ENCODE data around the gene TMEM117. TPM values are rescaled to one million over a fixed set of nuclear protein-coding genes. Genes with fewer than 3 reads are reported as not detected.

Gene TMEM117
- total RNA-seq, 5 donors from 2014 or later (not counting 1 experiment from before 2014, with no cell fraction given) = 3.3 to 4.4 (median 3.9) TPM

- Mint-ChIP-seq H3K36me3 (peaks cover 13% of the 10 kb centered on the region), H3K4me3 (no peak overlapping the region), H3K9me3 (peaks cover 8 to 18% (median 10%) of the 10 kb centered on the region in 3 donors), H3K27me3 (no peaks in the 10 kb centered on the region), H3K4me1 (no peaks in the 10 kb centered on the region), H3K27ac (no peak overlapping the region)
- POLR2A ChIA-PET = interaction anchor here in 1 of 2 donors (0.6 kb wide), 1 partner anchor 9 kb away, joined by 5 read pairs; no protein-coding TSS in a partner anchor
- CTCF ChIA-PET = no interaction called here
- no peaks in the 10 kb centered on the region for H3K4me1 ChIP-seq (ENCODE audit: control insufficient read depth in 1 of 2, extremely low read depth in 1 of 2, insufficient read depth in 2 of 2, low read length in 2 of 2)
- H3K9me3 ChIP-seq = no peaks in the 10 kb centered on the region
- H3K27me3 ChIP-seq (replicated peaks in 1 of 2; ENCODE audit: control insufficient read depth in 2 of 2, extremely low read depth in 1 of 2, insufficient read depth in 2 of 2, low read length in 1 of 2) = no peaks in the 10 kb centered on the region
- WGBS (ENCODE audit: insufficient coverage) = 94% methylated on average over 4 of the region's 7 CpGs
- H3K4me3 ChIP-seq (ENCODE audit: control insufficient read depth in 1 of 2, extremely low read depth in 1 of 2, low read length in 1 of 2) = no peak overlapping the region
- H3K36me3 ChIP-seq (ENCODE audit: control insufficient read depth in 2 of 2, extremely low read depth in 1 of 2, insufficient read depth in 1 of 2, low read length in 1 of 2) = no peaks in the 10 kb centered on the region
- ATAC-seq (replicated peaks in 1 of 4) (no peak), DNase-seq (no peak)
- H3K27ac ChIP-seq (ENCODE audit: low read length) = no peak overlapping the region
These were observed 471.8 kb downstream of the TMEM117 start for GRCh38 chr12:44307506-44308168.

DNA sequence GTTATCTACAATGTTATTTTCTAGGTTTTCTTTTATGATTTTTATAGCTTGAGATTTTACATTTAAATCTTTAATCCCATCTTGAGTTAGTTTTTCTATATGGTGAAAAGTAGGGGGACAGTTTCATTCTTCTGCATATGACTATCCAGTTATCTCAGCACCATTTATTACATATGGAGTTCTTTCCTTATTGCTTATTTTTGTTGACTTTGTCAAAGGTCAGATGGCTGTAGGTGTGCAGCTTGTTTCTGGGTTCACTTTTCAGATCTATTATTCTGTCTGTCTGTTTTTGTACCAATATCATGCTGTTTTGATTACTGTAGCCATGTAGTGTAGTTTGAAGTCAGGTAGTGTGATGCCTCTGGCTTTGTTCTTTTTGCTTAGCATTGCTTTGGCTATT, 477.3 kb downstream of the TMEM117 start:
- ChIA-PET POLR2A (no interaction called here), CTCF (no interaction called here)
- Mint-ChIP-seq H3K36me3 (no peaks in the 10 kb centered on the region), H3K27ac (no peak overlapping the region), H3K27me3 (no peaks in the 10 kb centered on the region), H3K4me3 (no peak overlapping the region), H3K9me3 (peaks cover 0 to 13% (median 6%) of the 10 kb centered on the region in 3 donors), H3K4me1 (no peaks in the 10 kb centered on the region)
- DNase-seq = no peak
- no peaks in the 10 kb centered on the region for H3K27me3 ChIP-seq (replicated peaks in 1 of 2; ENCODE audit: control insufficient read depth in 2 of 2, extremely low read depth in 1 of 2, insufficient read depth in 2 of 2, low read length in 1 of 2)
- H3K4me1 ChIP-seq (ENCODE audit: control insufficient read depth in 1 of 2, extremely low read depth in 1 of 2, insufficient read depth in 2 of 2, low read length in 2 of 2) = no peaks in the 10 kb centered on the region
- H3K4me3 ChIP-seq (ENCODE audit: control insufficient read depth in 1 of 2, extremely low read depth in 1 of 2, low read length in 1 of 2) = no peak overlapping the region
- no peak for ATAC-seq (replicated peaks in 1 of 4)
- no peaks in the 10 kb centered on the region for H3K9me3 ChIP-seq
- no peak overlapping the region for H3K27ac ChIP-seq (ENCODE audit: low read length)
- H3K36me3 ChIP-seq (ENCODE audit: control insufficient read depth in 2 of 2, extremely low read depth in 1 of 2, insufficient read depth in 1 of 2, low read length in 1 of 2) = no peaks in the 10 kb centered on the region

DNA sequence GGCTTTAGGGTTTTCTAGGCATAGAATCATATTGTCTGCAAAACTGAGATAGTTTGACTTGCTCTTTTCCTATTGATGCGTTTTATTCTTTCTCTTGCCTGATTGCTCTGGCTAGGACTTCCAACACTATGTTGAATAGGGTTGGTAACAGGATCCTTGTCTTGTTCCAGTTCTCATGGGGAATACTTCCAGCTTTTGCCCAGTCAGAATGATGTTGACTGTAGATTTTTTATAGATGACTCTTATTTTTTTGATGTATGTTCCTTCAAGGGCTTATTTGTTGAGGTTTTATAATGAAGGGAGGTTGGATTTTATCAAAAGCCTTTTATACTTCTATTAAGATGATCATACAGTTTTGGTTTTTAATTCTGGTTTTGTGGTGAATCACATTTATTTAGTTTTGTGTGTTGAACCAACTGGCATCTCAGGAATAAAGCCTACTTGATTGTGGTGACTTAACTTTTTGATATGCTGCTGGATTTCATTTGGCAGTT, 478.2 kb downstream of the TMEM117 start:
- no peak overlapping the region for H3K4me3 ChIP-seq (ENCODE audit: control insufficient read depth in 1 of 2, extremely low read depth in 1 of 2, low read length in 1 of 2)
- Mint-ChIP-seq H3K4me3 (no peak overlapping the region), H3K4me1 (no peaks in the 10 kb centered on the region), H3K36me3 (no peaks in the 10 kb centered on the region), H3K27me3 (no peaks in the 10 kb centered on the region), H3K9me3 (peaks cover 0 to 13% (median 6%) of the 10 kb centered on the region in 3 donors), H3K27ac (no peak overlapping the region)
- H3K27me3 ChIP-seq (replicated peaks in 1 of 2; ENCODE audit: control insufficient read depth in 2 of 2, extremely low read depth in 1 of 2, insufficient read depth in 2 of 2, low read length in 1 of 2) = no peaks in the 10 kb centered on the region
- DNase-seq (no peak), ATAC-seq (replicated peaks in 1 of 4) (no peak)
- H3K4me1 ChIP-seq (ENCODE audit: control insufficient read depth in 1 of 2, extremely low read depth in 1 of 2, insufficient read depth in 2 of 2, low read length in 2 of 2) = no peaks in the 10 kb centered on the region
- H3K27ac ChIP-seq (ENCODE audit: low read length) = no peak overlapping the region
- H3K9me3 ChIP-seq = no peaks in the 10 kb centered on the region
- CTCF ChIA-PET = no interaction called here
- no peaks in the 10 kb centered on the region for H3K36me3 ChIP-seq (ENCODE audit: control insufficient read depth in 2 of 2, extremely low read depth in 1 of 2, insufficient read depth in 1 of 2, low read length in 1 of 2)
- WGBS (ENCODE audit: insufficient coverage) = no CpG with 5 or more reads among the region's 1 CpG
- POLR2A ChIA-PET = no interaction called here

DNA sequence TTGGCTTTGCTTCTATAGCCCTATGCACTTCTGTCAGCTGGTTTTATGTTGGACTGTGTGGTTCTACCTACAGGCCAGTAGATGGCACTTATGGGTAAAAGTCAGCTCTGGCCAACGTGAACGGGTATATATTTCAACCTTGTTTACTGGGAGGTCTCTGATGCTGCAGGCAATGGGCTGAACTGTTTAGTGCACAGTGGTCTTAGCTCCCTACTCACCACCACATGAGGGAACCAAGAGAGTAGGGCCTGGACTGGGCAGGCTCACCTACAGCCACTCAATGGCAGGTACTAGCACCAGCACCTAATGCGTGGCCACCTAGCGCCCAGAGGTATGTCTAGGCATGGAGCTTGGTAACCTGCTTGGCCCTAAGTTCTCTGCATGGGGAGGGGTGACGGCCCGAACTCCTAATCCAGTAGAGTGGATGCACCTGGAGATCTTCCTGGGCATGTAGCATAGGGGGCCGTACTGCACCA, 481.8 kb downstream of the TMEM117 start:
- H3K4me3 ChIP-seq (ENCODE audit: control insufficient read depth in 1 of 2, extremely low read depth in 1 of 2, low read length in 1 of 2) = no peak overlapping the region
- no peak overlapping the region for H3K27ac Mint-ChIP-seq
- ATAC-seq (replicated peaks in 1 of 4) (no peak), DNase-seq (peak in 1 of 35 experiments; percentile 14)
- H3K9me3 Mint-ChIP-seq = peaks cover 0 to 6% (median 0%) of the 10 kb centered on the region in 3 donors
- POLR2A ChIA-PET = no interaction called here
- H3K36me3 Mint-ChIP-seq = no peaks in the 10 kb centered on the region
- H3K27me3 ChIP-seq (replicated peaks in 1 of 2; ENCODE audit: control insufficient read depth in 2 of 2, extremely low read depth in 1 of 2, insufficient read depth in 2 of 2, low read length in 1 of 2) = no peaks in the 10 kb centered on the region
- H3K4me3 Mint-ChIP-seq = no peak overlapping the region
- H3K27me3 Mint-ChIP-seq = no peaks in the 10 kb centered on the region
- no peaks in the 10 kb centered on the region for H3K36me3 ChIP-seq (ENCODE audit: control insufficient read depth in 2 of 2, extremely low read depth in 1 of 2, insufficient read depth in 1 of 2, low read length in 1 of 2)
- H3K27ac ChIP-seq (ENCODE audit: low read length) = no peak overlapping the region
- H3K4me1 Mint-ChIP-seq = no peaks in the 10 kb centered on the region
- H3K4me1 ChIP-seq (ENCODE audit: control insufficient read depth in 1 of 2, extremely low read depth in 1 of 2, insufficient read depth in 2 of 2, low read length in 2 of 2) = no peaks in the 10 kb centered on the region
- H3K9me3 ChIP-seq = no peaks in the 10 kb centered on the region
- CTCF ChIA-PET = interaction anchor here in 1 of 2 donors (1.1 kb wide), 1 partner anchor 613 kb away, joined by 4 read pairs; no protein-coding TSS in a partner anchor
- 91% methylated on average over 5 of the region's 7 CpGs for WGBS (ENCODE audit: insufficient coverage)

GRCh38 chr12:44331269-44331668, 495.4 kb downstream of the TMEM117 start:
- Mint-ChIP-seq H3K4me1 (no peaks in the 10 kb centered on the region), H3K27ac (no peak overlapping the region), H3K36me3 (no peaks in the 10 kb centered on the region), H3K9me3 (peaks cover 4 to 9% (median 4%) of the 10 kb centered on the region in 3 donors), H3K4me3 (no peak overlapping the region), H3K27me3 (no peaks in the 10 kb centered on the region)
- no peaks in the 10 kb centered on the region for H3K4me1 ChIP-seq (ENCODE audit: control insufficient read depth in 1 of 2, extremely low read depth in 1 of 2, insufficient read depth in 2 of 2, low read length in 2 of 2)
- POLR2A ChIA-PET = no interaction called here
- no peaks in the 10 kb centered on the region for H3K36me3 ChIP-seq (ENCODE audit: control insufficient read depth in 2 of 2, extremely low read depth in 1 of 2, insufficient read depth in 1 of 2, low read length in 1 of 2)
- CTCF ChIA-PET = interaction anchor here in 1 of 2 donors (0.5 to 0.6 kb wide), 2 partner anchors 196 to 840 kb away, joined by 3 read pairs; no protein-coding TSS in a partner anchor
- ATAC-seq (replicated peaks in 1 of 4) = no peak
- no peak overlapping the region for H3K4me3 ChIP-seq (ENCODE audit: control insufficient read depth in 1 of 2, extremely low read depth in 1 of 2, low read length in 1 of 2)
- no peak for DNase-seq
- H3K27ac ChIP-seq (ENCODE audit: low read length) = no peak overlapping the region
- no peaks in the 10 kb centered on the region for H3K27me3 ChIP-seq (replicated peaks in 1 of 2; ENCODE audit: control insufficient read depth in 2 of 2, extremely low read depth in 1 of 2, insufficient read depth in 2 of 2, low read length in 1 of 2)
- H3K9me3 ChIP-seq = no peaks in the 10 kb centered on the region

DNA sequence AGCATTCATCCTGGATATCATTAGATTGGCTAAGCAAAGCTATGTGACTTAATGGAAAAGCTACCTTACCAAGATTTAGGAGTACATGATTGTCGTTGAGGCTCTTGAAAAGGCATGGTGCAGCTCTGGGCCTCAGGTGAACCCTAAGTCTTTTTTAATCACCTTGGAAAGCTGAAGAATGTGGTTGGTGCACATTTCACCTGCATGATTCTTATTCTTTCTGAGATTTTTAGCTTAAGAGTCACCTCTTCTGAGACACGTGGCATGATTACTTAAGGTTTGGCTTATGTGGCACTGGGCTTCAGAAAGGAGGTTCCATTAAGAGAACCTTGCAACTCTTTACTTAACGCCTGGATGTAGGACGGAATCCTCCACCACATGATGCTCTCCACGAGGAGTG, 498.5 kb downstream of the TMEM117 start:
- ATAC-seq (replicated peaks in 1 of 4) = no peak
- CTCF ChIA-PET = no interaction called here

More for the DNA sequence above, 498.5 kb downstream of the TMEM117 start:
- Histone ChIP-seq H3K4me3 (ENCODE audit: control insufficient read depth in 1 of 2, extremely low read depth in 1 of 2, low read length in 1 of 2) (no peak overlapping the region), H3K4me1 (ENCODE audit: control insufficient read depth in 1 of 2, extremely low read depth in 1 of 2, insufficient read depth in 2 of 2, low read length in 2 of 2) (no peaks in the 10 kb centered on the region), H3K27me3 (replicated peaks in 1 of 2; ENCODE audit: control insufficient read depth in 2 of 2, extremely low read depth in 1 of 2, insufficient read depth in 2 of 2, low read length in 1 of 2) (no peaks in the 10 kb centered on the region), H3K9me3 (no peaks in the 10 kb centered on the region), H3K36me3 (ENCODE audit: control insufficient read depth in 2 of 2, extremely low read depth in 1 of 2, insufficient read depth in 1 of 2, low read length in 1 of 2) (no peaks in the 10 kb centered on the region), H3K27ac (ENCODE audit: low read length) (no peak overlapping the region)
- DNase-seq = no peak
- H3K27ac Mint-ChIP-seq = no peak overlapping the region
- H3K4me1 Mint-ChIP-seq = no peaks in the 10 kb centered on the region
- H3K4me3 Mint-ChIP-seq = no peak overlapping the region
- POLR2A ChIA-PET = no interaction called here
- H3K36me3 Mint-ChIP-seq = no peaks in the 10 kb centered on the region
- H3K27me3 Mint-ChIP-seq = no peaks in the 10 kb centered on the region
- H3K9me3 Mint-ChIP-seq = peaks cover 4 to 9% (median 4%) of the 10 kb centered on the region in 3 donors
- WGBS (ENCODE audit: insufficient coverage) = 100% methylated on average over 1 of the region's 5 CpGs
